SK-N-DZ (cell line): ENCODE results near the gene SLC5A1.
"Not testable (repeated sequence)": the region's sequence is repeated elsewhere in the genome, so short reads cannot be mapped to it uniquely, and the experiment has no call there.

Experiments used
- DNase-seq: peaks from one replicate; pipeline ENCODE4 v3.0.0-alpha.2; 2015; ENCODE audit warnings: low spot score

Gene SLC5A1

DNA sequence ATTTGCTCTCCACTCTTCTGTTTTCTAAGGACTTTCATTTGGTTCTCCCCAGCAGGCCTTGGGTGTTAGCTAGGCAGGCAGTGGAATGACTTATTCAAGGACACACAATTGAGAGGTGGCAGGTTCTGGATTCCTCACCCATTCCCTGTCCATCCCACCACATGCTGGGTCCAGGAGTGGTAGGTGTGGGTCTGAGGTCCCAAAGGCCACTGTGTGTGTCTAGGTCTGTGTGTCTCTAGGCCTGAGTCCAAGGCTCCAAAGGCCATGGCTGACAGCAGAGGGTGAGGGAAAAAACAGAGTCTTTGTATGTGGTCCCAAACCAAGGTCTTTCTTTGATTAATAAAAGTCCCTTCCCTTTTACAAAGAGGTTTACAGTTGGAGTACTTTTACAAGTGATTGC, 40.8 kb downstream of the SLC5A1 start:
- no peak for DNase-seq

DNA sequence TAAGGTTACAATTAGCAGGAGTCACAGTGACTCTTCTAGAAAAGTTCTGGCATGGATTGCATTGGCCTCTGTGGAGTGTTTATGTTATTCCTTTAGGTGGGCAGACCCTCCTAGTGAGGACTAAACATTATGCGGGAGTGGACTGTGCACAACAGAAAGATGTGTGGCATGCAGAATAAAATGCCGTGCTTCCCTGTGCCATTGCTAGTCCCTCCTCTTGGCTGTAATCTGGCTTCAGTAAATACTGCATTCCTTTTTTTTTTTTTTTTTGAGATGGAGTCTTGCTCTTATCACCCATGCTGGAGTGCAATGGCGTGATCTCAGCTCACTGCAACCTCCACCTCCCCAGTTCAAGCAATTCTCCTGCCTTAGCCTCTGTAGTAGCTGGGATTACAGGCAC, 45.0 kb downstream of the SLC5A1 start:
- no peak for DNase-seq

DNA sequence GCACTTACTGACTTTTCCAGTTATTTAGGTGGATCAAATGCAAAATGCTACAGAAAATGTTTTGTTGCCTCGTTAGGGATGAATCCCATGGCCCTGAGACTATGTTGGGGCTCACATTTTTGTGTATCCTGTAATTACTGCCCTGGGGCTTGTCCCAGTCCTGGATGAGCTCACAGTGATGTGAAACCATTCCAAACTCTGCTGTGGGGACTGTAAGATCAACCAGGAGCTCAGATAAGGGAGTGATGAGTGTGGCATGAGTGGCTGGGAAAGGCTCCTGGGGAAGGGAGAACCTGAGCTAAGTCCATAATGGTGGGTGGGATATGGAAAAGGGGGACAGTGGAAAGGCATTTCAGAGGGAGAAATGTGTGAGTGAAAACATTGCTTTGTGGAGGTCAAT, 54.0 kb downstream of the SLC5A1 start:
- no peak for DNase-seq

DNA sequence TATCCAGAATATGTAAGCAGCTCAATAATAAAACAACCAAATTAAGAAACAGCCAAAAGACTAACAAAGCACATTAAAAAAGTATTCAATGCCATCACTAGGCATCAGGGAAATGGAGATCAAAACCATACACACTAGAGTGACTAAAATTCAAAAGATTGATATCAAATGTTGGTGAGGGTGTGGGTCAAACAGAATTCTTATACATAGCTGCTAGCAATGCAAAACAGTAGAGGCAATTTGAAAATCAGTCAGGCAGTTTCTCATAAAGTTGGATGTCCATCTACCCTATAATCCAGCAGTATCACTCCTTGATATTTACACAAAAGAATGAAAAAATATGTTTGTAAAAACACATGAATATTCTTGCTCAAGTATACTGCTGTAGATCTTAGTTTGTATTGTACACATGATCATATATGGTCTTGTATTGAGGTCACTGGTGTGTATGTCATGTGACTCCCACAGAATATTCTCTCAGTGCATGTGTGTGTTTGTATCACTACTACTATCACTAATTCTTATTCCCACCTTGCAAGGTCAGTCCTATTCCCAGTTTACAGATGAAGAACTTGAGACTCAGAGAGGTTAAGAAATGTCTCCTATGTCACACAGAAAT, 54.9 kb downstream of the SLC5A1 start:
- DNase-seq: no peak

DNA sequence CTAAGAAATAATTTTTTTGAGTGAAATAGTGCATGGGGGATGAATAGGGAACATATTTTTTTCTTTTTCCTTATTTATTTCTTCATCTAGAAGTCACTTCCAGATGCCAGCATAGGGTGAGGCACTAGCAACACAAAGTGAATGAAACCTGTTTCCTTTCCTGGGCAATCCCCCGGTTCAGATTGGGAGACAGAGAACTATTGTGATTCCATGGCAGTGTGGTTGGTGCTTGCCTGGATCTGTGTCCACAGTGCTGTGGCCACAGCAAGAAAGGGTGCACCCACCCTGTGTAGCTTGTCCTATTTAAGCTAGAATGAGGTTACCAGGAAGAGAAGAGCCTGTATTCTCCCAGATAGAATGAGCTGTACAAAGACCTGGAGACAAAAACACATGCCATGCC, 57.6 kb downstream of the SLC5A1 start:
- no peak for DNase-seq

DNA sequence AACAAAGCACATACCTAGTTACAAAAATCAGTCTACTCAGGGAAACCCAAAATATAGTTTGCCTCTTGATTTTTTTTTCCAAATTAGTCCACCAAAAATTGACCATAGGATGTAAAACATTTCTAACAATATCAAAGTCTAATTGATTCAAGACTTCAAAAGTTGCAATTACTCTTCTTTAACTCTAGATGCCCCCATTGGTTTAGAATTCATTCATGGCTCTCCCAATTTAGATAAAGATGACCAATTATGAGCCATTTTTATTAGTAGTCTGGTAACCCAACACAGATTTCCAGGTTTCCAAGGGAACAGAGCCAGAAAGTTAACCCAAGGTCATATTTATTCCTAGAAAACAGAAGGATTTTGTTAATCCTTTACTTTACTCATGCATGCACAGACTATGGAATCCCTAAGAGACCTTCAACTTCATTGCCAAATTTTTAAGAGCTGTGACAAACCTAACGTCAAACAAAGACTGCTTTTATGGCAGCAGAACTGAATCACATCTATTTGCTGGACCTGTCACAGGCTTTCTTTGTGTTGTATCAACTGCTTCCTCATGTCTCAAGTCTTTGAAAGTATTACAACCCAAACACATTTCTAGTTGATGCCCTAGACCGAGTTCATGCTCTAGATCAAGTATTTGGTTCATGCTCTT, 60.7 kb downstream of the SLC5A1 start:
- no peak for DNase-seq

DNA sequence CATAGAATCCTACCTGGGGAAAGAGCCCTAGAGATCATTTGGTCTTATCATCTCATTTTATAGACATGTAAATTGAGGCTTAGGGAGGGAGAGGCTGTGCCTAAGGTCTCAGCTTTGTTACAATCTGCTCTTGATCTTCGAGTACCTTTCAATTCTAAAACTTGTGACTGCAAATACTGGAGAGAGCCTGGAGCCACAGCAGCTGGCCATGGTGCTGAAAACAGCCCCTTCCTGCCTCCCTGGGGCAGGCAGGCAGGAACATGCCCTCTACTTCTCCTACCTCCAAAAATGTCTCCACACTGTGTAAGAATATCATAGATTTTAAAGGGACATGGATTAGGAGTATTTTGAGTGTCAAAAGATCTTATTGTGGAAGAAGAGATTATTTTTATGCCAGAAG, 63.9 kb downstream of the SLC5A1 start:
- no peak for DNase-seq

DNA sequence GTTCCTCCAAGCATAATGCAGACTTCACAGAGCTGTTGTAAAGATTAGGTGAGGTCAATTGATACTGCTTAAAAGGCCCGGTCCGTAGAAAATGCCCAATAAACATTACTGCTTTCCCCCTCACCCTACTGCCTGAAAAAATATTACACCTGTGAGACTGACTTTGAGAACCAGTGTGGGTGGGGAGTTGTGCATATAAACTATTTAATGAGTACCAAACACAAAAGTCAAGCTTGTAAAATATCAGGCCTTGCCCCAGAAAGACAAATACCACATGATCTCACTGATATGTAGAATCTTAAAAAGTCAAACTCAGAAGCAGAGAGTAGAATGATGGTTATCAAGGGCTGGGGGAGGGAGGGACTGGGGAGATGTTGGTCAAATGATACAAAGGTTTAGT, 69.3 kb downstream of the SLC5A1 start:
- DNase-seq: no peak

DNA sequence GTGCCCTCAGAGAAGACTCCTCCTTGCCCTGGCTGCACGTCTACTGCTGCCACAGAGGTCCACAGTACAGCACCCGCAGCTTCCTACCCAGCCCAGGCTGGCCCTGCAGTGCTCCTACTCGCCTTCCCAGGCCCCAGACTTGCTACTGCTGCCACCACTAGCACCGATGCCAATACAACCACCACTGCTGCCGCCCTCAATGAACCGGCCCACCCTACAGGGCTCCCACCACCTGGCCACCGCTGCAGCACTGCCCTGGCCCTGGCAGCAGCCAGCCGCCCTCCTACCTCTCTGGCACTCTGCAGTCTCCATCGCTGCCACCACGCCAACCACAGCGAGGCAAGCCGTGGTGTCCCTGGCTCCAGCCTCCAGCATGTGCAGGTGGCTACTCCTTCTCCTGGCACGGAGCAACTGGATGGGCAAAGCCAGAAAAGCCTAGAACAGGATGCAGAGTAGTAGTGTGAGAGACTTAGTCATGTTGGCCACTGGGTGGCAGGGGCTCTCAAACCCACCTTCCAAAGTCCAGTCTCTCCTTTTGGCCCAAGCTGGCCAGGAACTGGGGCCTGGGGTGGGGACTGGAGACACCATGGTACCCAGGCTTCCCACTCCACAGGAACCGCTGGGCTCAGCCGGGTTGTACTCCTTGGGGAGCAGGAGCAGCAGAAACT, 76.6 kb downstream of the SLC5A1 start:
- DNase-seq: no peak

DNA sequence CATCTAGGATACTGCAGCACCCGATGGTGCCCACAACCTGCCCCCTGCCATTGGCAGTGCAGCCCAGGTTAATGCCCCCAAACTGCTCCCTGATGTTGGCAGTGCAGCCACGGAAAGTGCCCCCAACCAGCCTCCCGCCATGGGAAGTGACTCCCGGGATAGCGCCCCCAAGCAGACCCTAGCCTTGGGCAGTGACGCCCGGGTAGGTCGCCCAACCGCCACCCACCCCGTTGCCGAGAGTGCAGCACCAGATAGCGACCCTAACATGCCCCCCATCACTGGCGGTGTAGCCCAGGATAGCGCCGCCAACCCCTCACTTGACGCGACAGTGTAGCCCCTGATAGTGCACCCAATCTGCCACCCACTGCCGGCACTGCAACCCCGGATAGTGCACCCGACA, 77.5 kb downstream of the SLC5A1 start:
- DNase-seq: no peak

DNA sequence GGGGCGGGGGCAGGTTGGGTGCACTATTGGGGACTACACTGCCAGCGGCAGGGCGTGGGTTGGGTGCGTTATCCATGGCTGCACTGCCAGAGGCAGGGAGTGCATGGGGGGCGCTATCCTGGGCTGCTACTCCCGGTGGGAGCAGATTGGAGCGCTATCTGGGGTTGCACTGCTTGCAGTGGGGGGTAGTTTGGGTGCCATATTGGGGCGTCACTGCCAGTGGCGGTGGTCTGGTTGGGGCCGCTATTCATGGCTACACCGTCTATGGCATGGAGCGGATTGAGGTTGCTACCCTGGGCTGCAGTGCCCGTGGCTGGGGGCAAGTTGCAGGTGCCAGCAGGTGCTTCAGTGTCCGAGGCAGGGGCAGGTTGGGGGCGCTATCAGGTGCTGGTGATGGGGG, 79.8 kb downstream of the SLC5A1 start:
- no peak for DNase-seq

DNA sequence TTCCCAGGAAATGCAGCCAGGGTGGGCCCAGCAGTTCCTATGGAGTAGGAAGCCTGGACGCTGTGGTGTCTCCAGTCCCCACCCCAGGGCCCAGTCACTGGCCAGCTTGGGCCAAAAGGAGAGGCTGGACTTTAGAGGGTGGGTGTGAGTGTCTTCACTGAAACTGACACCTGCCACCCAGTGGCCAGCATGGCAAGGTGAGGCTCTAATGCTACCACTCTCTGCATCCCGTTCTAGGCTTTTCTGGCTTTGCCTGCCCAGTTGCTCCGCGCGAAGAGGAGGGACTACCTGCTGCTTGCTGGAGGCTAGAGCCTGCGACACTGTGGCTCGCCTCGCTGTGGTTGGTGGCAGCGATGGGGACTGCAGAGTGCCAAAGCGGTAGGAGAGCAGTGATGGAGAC, 80.6 kb downstream of the SLC5A1 start:
- DNase-seq: no peak

DNA sequence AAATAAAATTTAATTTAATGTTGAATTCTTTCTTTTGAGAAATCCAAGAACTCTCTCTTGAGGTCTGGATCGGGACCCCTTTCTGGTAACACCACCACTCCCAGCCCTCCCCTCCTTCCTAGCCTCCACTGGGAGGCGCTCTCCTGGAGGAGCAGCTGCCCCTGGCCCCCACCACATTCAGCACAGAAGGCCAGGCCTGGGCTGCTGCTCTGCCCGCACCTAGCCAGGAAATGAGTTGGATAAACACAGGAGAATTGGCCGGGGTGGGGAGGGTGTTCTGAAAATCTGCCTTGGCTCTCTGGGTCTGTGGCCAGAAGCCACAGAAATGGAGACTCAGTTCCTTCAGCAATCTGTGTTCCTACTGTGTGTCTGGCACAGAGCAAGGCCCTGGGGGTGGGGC, 84.8 kb downstream of the SLC5A1 start:
- DNase-seq: no peak

DNA sequence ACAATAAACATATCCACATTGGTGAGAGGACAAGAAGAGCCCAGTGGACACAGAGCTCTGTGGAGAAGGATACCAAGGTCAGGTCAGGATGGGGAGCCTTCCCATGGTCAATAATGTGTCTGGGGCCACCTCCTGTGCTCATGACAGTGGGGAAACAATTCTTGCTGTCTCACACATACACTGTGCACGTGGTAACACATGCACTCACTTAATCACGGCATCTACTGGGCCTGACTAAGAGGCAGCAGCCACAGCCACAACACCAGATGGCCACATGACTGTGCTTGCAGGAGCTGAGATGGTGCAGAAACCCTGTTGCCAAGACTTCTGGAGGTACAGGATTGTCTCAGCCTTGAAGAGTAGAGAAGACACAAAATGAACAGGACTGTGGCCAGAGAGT, 87.4 kb downstream of the SLC5A1 start:
- DNase-seq: no peak

DNA sequence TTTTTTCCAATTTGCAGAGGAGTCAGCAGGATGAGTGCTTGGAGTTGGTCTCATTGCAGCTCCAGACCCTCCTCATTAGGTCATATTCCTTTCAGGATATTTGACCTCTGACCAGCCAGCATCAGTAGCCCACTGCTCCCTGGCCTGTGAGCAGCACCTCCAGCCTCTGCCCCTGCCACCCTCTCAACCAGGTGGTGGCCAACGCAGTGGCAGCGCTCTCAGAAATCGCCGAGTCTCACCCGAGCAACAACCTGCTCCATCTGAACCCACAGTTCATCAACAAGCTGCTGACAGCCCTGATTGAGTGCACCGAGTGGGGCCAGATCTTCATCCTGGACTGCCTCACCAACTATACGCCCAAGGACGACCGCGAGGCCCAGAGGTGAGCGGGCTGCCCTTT, 89.1 kb downstream of the SLC5A1 start:
- no peak for DNase-seq

DNA sequence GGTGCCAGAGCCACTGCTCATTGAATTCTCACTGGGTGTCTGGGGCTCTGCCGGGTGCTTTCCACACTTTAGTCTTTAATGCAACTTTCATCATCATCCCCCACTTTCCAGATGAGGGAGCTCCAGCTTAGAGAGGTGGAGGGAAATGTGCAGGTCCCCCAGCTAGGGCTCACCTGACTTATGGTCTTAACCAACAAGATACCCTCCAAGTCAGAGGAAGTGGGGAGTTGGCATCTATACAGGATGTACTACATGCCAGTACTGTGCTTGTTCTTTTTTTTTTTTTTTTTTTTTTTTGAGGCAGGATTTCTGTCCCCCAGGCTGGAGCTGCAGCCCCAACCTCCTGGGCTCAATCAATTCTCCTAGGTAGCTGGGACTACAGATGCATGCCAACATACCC, 89.7 kb downstream of the SLC5A1 start:
- DNase-seq: no peak

DNA sequence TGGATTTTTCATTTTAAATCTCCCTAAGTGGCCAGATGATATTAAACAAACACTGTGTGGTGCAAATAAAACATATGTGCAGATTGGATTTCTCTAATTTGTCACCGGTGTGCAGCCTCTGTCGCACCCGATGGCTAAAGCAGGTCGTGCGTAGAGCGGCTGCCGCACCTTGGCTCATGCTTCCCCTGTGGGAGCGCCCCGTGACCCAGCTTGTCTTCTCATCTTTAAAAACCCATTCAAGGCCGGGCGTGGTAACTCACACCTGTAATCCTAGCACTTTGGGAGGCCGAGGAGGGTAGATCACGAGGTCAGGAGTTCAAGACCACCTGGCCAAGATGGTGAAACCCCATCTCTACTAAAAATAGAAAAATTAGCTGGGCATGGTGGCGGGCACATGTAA, 91.7 kb downstream of the SLC5A1 start:
- not testable (repeated sequence) for DNase-seq

DNA sequence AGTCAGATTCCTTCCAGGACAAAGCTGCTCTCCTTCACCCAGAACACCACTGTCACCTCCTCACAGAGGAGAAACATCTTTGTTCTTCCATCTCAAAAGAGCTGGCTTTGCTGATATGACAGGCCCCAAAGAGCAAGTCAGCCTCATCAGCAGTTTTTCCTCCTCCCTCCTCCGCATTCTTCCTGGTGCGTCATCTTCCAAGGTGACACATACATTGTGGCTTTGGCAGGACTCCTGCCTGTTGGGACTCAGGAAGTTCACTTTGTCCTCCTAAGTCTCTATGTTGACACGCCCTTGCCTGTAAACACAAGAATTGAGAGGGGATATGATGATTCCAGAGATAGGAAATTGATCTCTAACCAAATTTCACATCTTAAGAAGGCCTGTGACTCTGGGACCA, 92.9 kb downstream of the SLC5A1 start:
- not testable (repeated sequence) for DNase-seq

DNA sequence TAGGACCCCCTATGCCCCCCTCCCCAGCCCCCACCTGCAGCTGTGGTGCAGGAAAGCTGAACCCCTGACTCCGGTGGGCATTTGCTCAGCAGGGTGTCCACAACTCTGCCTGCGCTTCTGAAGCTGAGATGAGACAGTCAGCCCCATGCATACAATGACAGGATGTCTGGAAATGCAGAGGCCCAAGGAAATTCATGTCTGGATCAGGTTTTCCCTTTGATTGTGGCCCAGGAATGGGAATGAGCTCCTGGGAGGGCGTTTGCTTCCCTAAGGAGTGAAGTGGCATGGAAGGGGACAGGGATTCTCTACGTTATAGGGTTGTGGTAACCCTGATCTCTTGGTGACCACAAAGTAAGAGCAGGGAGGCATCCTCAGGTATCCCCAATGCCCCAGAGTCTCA, 93.8 kb downstream of the SLC5A1 start:
- not testable (repeated sequence) for DNase-seq

DNA sequence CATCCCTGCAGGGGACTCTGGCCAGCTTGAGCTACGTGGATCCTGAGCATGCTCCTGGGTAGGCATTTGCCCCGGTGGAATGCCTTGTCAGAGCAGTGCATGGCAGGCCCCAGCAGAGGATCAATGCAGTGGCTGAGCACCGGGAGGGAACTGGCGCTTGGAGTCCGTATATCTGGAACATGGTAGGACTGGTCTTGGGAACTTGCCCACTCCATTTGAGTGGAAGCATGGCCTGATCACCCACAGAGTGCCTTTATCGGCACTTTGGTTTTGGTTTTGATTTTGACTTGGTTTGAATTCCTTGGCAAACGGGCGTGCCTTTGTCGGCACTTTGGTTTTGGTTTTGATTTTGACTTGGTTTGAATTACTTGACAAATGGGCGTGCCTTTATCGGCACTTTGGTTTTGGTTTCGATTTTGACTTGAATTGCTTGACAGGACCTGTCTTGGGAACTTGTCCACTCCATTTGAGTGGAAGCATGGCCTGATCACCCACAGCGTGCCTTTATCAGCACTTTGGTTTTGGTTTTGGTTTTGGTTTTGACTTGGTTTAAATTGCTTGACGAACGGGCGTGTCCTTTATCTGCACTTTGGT, 94.8 kb downstream of the SLC5A1 start:
- DNase-seq: not testable (repeated sequence)

DNA sequence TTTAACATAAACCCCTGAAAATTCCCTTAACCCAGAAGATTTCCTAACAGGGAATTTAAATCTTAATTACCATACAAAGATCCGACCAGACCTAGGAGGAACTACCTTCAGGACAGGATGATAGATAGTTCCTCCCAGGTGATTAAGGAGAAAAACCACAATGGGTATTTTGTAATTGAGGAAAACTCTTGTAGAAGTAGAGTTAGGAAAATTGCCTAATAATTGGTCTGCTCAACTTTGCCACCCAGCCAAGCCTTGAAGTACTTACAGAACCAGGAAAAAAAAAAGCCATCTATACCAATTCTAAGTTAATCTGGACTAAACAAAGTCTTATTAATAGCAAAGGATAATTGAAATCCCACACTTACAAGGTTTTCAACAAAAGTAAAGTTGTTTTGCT, 95.5 kb downstream of the SLC5A1 start:
- DNase-seq: not testable (repeated sequence)

DNA sequence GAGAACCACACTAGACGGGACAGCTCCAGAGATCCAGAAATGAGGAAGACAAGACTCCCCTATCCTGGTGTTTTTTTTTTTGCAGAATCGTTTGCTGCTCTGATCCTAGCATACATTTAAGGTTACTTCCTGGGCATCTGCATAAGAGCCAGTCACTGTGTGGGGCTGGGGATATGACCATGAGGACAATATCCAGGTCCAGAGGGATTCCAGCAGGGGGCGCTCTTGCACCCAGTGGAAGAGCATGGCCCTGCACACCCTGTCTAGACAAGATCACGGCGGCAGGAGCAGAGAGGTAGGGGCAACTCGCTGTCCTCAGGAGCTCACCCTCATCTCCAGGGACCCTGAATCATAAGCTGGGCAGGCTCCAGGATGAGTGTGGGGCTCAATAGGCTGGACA, 97.6 kb downstream of the SLC5A1 start:
- not testable (repeated sequence) for DNase-seq

DNA sequence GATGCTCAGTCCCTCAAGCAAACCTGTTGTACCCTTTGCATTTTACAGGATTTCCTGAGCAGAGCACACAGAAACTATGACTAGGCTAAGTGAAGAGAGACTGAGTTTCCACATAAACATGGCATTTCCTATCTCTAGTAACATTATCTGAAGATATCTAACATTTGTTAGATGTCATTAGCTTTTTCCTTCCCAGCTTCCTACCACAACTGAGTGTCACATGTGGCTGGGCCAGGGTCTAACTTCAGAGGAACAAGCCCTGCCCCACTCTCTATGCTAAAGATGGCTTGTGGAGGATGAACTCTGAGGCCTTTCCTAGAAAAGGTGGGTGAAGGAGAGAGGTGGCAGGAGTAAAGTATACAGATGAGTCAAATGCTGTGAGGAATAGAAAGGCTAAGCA, 99.5 kb downstream of the SLC5A1 start:
- no peak for DNase-seq
